Lung (tissue), 12 donors: ENCODE data around the gene PBX2. TPM values are rescaled to one million over a fixed set of nuclear protein-coding genes. Genes with fewer than 3 reads are reported as not detected.

Experiments
- ATAC-seq: fragments of 200-7000 bp; cut with Tn5 transposase; one replicate; pipeline ENCODE4 v1.9.1; 2020; ENCODE audit warnings: moderate number of reproducible peaks; ENCODE audit not compliant: insufficient read depth, low FRiP score
- DNase-seq, 3 donors: peaks; one replicate each; pipeline ENCODE4 v3.0.0-alpha.2; 2013 to 2017
- H3K27ac ChIP-seq, 2 donors: one replicate each; pipeline ENCODE4 v1.5.1; 2013; ENCODE audit warnings: mild to moderate bottlenecking in 2 of 2, moderate library complexity in 2 of 2, control low read depth in 1 of 2, inconsistent platforms in 1 of 2, low read depth in 1 of 2, low read length in 1 of 2
- H3K27me3 ChIP-seq, 3 donors: one replicate each; pipeline ENCODE4 v1.5.1; 2013; ENCODE audit warnings: low read length in 2 of 3; ENCODE audit not compliant: control insufficient read depth in 3 of 3, insufficient read depth in 3 of 3
- H3K36me3 ChIP-seq, 4 donors: one replicate each; pipeline ENCODE4 v1.5.1; 2013; ENCODE audit warnings: low read length in 4 of 4, mild to moderate bottlenecking in 1 of 4, moderate library complexity in 1 of 4; ENCODE audit not compliant: control insufficient read depth in 4 of 4, insufficient read depth in 4 of 4
- H3K4me1 ChIP-seq, 5 donors: one replicate each; pipeline ENCODE4 v1.5.1; 2013; ENCODE audit warnings: low read length in 5 of 5, mild to moderate bottlenecking in 2 of 5, moderate library complexity in 1 of 5; ENCODE audit not compliant: control insufficient read depth in 5 of 5, insufficient read depth in 5 of 5
- H3K4me3 ChIP-seq: one replicate; pipeline ENCODE4 v1.5.1; 2013; ENCODE audit warnings: mild to moderate bottlenecking, control low read depth, moderate library complexity
- H3K9ac ChIP-seq, 2 donors: one replicate each; pipeline ENCODE4 v1.5.1; 2013; ENCODE audit warnings: low read length in 2 of 2, control low read depth in 1 of 2; ENCODE audit not compliant: insufficient read depth in 1 of 2
- H3K9me3 ChIP-seq, 4 donors: one replicate each; pipeline ENCODE4 v1.5.1; 2013; ENCODE audit warnings: low read length in 3 of 4, mild to moderate bottlenecking in 1 of 4, moderate library complexity in 1 of 4; ENCODE audit not compliant: control insufficient read depth in 4 of 4, insufficient read depth in 3 of 4
- CTCF ChIP-seq: IDR thresholded peaks from 2 replicates; pipeline ENCODE4 v1.5.1; 2012; ENCODE audit warnings: mild to moderate bottlenecking; ENCODE audit errors: control extremely low read depth, extremely low read depth
- WGBS, 2 donors: extraction: QIAGEN DNeasy Blood & Tissue Kit; methylation state at CpG; one replicate each; pipeline ENCODE4 v1.1.7; 2013; 5-methylcytosine and 5-hydroxymethylcytosine counted together
- polyA plus RNA-seq, 2 donors: library from polyadenylated mRNA; stranded (reverse); fragments of 200-250 nt; gene quantifications; one replicate each; pipeline ENCODE4 v1.2.1, GENCODE V29; 2013
- total RNA-seq, 2 donors: library from RNA; depleted of rRNA in 1 of 2; stranded (reverse); fragments of >200 nt in 1 of 2; gene quantifications; one replicate each; pipeline ENCODE4 v1.2.1, GENCODE V29; 2014 to 2021
- donor health status: control.
- donor health status: control.
- donor health status: Bipolar disorder and iron deficiency.
- donor health status: healthy.
- donor health status: DM: yes; HTN: yes; CAD: no.

PBX2 gene
- total and polyA plus RNA-seq, 4 donors: 56.0 to 128 (median 85.9) TPM

GRCh38 chr6:32216998-32217397 lies 27.0 kb upstream of the PBX2 start:
- no peaks in the 10 kb centered on the region for H3K9me3 ChIP-seq
- ATAC-seq (no peak), DNase-seq (no peak)
- H3K4me3 ChIP-seq: no peak overlapping the region
- peaks cover 0 to 6% (median 0%) of the 10 kb centered on the region in 4 donors for H3K36me3 ChIP-seq
- H3K27me3 ChIP-seq: no peaks in the 10 kb centered on the region
- peaks cover 0 to 4% (median 0%) of the 10 kb centered on the region in 5 donors for H3K4me1 ChIP-seq
- no peak overlapping the region for H3K9ac ChIP-seq
- H3K27ac ChIP-seq: no peak overlapping the region
- WGBS, 2 donors: 87 to 95% methylated on average over 11 of the region's 11 CpGs
- no peak for TF ChIP-seq CTCF

GRCh38 chr6:32216285-32216684 lies 26.3 kb upstream of the PBX2 start:
- no peak overlapping the region for H3K4me3 ChIP-seq
- ATAC-seq: no peak

GRCh38 chr6:32215617-32216016 lies 25.6 kb upstream of the PBX2 start:
- no peak for TF ChIP-seq CTCF
- no peak overlapping the region for H3K9ac ChIP-seq
- H3K27me3 ChIP-seq: no peaks in the 10 kb centered on the region
- no peak overlapping the region for H3K4me3 ChIP-seq
- H3K4me1 ChIP-seq: no peaks in the 10 kb centered on the region
- WGBS, 2 donors: 96 to 97% methylated on average over 4 of the region's 4 CpGs
- H3K36me3 ChIP-seq: peaks cover 0 to 2% (median 0%) of the 10 kb centered on the region in 4 donors
- ATAC-seq (no peak), DNase-seq (no peak)
- H3K9me3 ChIP-seq: no peaks in the 10 kb centered on the region
- H3K27ac ChIP-seq: no peak overlapping the region

More at GRCh38 chr6:32216285-32216684, 26.3 kb upstream of the PBX2 start:
- Histone ChIP-seq H3K4me1 (peaks cover 0 to 2% (median 0%) of the 10 kb centered on the region in 5 donors), H3K27me3 (no peaks in the 10 kb centered on the region), H3K9ac (no peak overlapping the region), H3K9me3 (no peaks in the 10 kb centered on the region), H3K36me3 (peaks cover 0 to 4% (median 0%) of the 10 kb centered on the region in 4 donors), H3K27ac (no peak overlapping the region)
- no peak for TF ChIP-seq CTCF
- WGBS, 2 donors: 86 to 89% methylated on average over 10 of the region's 10 CpGs
- no peak for DNase-seq

- H3K9ac ChIP-seq: no peak overlapping the region
- peaks cover 0 to 2% (median 0%) of the 10 kb centered on the region in 4 donors for H3K36me3 ChIP-seq
- H3K27ac ChIP-seq: no peak overlapping the region
- ATAC-seq: no peak
- no peaks in the 10 kb centered on the region for H3K4me1 ChIP-seq
- 53 to 67% methylated on average over 3 of the region's 3 CpGs for WGBS, 2 donors
- no peak for TF ChIP-seq CTCF
- no peak for DNase-seq
- H3K27me3 ChIP-seq: no peaks in the 10 kb centered on the region
- H3K4me3 ChIP-seq: no peak overlapping the region
- H3K9me3 ChIP-seq: no peaks in the 10 kb centered on the region
Measured at GRCh38 chr6:32214126-32214525, 24.1 kb upstream of the PBX2 start.
